NCI-H2107 treated with DMSO at 0.1 percent for 48 hours (cell line): Measurements from ENCODE around the gene SGCE.

ENCODE experiments used
- DNase-seq: peaks from one replicate; lab custom pipeline; 2025; ENCODE audit not compliant: unreplicated experiment; lab: John Stamatoyannopoulos, UW

The SGCE gene

DNA sequence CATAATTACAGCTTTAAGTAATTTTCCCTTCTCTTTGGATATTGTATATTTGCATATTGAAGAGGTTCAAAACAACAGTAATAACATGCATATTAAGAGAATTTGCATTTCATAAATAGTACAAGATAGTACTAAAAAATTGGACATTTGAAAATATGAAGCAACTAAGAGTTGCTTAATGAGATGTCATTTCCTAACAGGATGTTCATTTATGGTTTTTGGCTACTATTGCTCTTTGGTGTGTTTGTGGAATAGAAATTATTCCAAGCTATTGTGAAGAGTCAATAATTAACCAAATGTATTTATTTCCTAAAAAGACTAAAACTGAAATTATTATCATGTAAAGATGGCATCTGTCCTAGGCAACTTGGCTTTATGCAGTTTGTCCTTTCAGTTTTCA is 4.1 kb upstream of the SGCE start:
- DNase-seq: no peak

DNA sequence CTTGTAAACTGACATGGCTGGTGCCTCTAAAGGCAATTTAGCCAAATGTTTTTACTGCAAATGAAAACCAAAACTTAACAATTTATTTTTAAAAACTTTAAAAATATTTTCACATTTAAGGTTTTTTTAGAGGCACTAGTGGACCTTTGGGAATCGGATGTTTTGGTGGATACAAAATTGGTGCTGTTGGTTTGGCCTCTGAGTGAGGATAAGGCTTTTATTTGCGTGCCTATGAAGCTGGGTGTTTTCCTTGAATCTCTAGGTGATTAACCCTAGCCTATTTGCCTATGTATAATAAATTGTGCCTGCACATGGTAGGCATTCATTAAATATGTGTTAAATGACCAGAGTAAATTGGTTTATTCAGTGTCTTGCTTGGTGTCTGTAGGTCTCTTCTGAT is 2.9 kb upstream of the SGCE start:
- DNase-seq: peak; percentile 62

DNA sequence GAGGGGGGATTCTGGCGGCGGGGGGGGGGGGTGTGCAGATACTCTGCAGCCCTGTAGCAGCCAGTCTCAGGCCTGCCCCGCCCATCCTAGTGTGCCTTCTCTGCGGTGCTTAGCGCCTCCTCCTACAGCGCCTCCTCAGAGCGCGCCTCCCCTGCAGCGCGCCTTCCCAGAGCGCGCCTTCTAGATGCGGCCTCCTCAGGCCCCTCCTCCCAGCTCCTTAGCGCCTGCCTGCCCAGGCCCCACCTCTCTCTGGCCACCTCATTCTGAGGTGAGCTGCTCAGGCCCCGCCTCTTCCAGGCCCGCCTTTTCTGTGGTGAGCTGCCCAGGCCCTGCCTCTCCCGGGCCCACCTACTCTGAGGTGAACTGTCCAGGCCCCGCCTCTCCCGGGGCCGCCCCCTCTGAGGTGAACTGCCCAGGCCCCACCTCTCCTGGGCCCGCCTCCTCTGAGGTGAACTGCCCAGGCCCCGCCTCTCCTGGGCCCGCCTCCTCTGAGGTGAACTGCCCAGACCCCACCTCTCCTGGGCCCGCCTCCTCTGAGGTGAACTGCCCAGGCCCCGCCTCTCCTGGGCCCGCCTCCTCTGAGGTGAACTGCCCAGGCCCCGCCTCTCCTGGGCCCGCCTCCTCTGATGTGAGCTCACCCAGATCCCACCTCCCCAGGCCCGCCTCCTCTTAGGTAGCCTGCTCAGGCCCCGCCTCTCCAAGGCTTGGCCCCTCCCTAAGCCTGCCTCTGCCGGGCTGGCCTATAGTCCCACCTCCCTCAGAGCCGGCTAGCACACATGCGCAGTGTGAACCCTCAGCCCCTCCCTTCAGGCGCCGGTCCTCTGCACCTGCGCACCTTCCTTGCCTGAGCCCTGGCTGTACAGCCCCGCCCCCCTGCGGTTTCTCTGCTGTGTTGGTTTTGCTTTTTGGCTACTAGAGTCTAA is 2.1 kb upstream of the SGCE start:
- peak; percentile 94 for DNase-seq

DNA sequence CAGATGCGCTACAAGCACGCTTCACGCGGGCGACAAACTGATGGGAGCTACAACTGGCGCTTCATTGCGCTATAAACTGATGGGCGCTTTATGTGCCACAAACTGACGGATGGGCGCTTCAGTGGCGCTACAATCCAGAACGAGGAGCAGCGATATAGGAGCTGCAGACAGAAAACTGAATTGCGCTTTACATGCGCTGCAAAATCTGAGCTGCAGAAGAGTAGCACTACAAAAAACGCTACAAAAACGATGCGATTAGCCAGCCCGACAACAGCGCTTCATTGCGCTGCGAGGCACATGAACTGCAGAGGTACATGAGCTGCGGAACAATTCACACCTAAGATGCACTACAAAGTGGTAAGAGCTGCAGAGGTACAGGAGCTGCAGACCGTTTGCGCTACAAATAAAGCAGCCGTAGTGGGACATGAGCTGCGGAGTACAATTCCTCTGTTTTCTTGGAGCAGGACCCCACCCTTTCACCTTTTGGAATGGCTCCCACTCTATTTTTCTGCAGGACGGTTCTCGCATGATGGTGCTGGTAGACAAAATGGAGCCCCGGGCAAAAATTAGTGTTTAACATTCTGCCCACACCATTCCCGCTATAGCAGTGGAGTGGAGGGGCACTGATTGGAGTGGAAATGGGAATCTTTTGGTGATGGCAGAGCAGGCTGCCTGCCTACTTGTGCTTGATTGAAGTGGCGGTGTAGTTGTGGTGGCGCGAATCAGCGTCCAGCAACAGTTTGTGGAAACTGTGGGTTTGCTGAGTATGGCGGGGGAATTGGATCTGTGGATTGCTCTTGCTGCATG is 1.2 kb upstream of the SGCE start:
- peak; percentile 94 for DNase-seq

DNA sequence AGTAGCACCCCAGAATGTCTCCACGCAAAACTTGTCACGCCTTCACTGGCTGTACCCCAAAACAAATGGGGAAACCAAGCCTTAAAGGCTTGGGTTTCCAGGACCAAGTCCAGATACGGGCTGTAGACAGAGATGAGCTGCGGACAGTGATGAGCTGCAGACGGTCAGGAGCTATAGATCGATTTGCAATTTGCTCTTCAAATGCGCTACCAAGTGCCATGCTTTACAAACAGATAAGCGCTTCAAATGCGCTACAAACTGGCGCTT is 658 bp upstream of the SGCE start:
- no peak for DNase-seq

DNA sequence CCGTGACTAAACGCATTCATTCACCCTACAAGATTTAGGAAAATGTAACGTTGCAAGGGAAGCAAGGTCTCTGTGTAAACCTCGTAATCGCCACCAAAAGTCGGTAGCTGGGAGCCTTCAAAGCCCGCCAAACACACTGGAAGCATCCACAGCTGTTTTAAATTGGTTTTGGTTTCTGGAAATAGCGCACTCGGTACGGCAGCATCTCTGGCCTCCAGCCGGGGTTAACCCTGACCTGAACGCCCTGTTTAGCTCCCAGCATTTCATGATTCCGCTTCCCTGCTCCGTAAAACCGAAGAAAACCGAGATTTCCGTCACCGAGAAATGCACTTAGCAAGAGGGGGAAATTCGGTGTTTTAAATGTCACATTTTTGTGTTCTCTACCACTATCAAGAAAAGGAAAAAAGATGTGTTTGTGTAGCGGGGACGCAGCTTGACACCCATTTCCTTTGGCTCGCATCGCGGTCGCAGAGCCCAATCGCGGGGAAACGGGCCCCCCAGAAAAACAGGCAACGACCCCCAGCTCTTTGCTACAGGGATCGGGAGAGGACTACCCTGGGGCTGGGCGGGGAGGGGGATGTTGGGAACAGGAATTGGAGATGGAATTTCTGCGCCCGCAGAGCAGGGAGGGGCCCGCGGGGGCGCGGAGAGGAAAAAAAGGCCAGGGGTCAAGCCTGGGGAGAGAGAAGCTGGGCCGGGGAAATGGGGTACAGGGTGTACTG is 646 bp downstream of the SGCE start:
- peak; percentile 73 for DNase-seq

DNA sequence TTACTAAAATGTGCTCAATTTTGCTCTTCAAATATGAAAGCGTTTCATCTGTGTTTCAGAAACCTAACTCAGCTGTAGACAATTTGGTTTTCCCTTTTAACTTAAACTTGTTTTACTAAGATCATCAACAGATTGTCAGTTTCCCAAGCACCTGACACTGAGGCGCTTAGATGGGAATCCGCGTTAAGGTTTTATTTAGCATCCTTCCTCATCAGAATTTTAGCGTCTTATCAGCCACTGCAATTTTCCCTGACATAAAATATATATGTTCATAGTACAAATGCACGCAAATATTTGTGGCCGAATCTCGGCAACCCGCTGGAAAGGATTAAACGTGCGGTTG is 1.2 kb downstream of the SGCE start:
- DNase-seq: no peak

DNA sequence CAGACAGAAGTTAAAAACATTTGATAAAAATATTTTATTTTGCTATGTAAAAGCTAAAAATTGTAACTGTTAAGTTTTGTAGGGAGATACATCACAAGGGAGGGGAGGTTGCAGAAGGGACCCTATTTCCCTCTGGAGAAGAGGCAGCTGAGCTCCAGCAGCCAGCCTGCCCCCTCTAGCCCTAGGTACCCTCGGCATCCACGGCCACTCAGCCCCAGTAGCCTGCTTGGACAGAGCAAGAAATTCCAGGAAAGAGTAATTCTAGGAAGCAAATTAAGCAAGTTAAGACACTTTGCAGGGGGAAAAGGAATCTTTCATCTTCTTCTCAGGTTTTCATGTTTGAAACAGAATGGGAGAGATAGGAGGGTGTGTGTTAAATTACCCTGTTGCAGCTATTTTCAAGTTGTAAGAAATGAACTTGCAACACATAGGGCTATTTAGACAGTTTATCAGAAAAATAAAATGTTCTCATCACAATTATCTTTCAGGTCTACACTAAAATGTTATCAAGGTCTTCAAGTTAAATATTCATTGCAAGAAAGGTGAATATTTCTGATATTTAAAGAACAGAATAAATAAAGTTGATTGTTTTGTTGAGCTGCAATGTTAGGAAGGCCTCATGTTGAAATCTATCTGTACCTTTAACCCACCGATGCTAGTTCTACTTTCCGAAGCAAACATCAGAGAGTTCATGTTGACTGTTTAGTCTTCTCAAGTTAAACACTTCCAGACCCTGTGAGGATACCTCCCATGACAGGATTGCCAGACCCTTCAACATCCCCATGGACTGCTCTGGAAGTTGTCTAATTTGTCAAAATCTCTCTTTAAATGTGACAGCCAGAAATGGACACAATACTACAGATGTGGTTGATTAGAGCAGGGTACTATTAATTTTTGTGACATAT is 5.5 kb downstream of the SGCE start:
- no peak for DNase-seq

DNA sequence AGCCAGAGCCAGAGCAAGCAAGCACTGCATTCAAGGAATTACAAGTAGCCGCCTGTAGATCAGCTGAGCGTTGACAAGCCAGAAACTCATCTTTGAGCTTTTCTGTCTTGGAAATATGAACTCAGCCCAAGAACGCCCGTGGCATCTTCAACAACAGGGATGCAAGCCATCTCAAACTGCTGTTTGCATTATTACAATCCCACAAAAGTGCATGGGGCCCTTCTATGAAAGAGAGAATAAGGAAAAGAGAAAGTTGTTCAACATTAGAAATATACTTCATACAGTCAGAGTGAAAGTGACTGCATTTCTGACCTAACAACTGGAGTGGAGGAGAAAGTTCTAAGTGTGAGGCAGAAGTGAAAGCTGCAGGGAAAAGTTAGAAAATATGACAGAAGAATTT is 6.5 kb downstream of the SGCE start:
- DNase-seq: no peak

DNA sequence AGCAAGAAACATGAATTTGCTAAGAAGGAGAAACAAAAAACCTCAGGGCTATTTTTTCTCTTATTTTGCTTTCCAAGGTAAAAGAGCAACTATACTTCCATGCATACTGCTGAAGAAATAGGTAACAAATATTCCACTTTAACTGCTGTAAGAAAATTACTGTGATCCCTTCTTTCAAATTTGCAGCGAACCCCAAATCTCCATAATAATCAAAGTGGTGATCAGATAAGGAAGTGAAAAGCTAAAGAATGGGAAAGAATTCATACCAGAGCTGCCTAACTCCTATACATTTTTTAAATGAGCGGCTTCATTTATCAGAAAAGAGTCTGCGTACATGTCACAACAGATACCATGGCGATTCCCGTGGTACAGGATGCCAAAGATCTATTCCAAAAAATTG is 7.2 kb downstream of the SGCE start:
- no peak for DNase-seq

DNA sequence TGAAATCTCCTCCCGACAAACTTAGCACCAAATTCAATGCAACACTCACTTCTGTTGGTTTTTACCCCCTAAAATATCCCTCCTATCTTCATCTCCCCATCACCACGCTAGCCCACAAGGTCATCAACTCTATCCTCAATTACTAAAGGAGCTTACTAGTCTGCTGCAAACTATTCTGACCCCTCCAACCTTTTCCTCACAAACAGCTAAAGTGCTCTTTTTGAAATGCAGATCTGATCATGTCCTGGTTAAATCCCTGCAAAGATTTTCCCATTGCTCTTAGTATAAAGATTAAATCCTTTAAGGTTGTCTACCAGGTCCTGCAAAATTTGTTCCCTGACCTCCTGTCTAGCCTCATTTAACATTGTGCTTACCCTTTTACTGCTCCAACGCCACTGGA is 8.6 kb downstream of the SGCE start:
- DNase-seq: no peak

DNA sequence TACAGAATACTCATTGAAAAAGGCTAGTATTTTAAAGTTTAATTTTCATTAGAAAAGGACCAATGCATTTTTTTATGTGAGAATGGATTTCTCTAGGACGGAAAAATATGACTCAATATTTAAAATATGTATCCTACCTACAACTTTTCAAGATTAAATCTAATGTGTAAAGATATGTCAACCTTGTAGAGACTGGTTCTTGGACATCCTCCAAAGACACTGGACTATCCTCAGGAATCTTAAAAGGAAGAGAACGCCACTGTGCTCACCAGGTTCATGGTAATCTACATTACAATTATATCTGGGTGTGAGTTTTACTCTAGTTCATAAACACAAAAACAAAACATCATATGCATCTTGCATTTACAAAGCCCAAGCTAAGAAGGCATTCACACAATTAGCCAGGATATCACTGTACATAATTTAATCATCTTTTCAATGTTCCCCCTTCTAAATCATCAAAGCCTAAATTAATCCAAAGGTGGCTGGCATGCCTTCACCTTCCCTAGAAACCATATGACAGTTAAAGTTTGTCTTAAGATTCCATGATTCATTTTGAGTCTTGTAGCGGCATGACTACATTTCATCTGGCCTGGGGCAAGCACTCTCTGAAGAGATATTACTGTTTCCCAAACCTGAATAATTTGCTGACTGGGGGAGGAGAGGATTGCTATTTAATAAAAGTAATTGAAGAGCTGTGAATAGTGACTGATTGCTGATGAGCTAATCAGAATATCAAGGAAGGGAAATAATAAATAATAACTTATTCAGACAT is 12.0 kb downstream of the SGCE start:
- DNase-seq: no peak

DNA sequence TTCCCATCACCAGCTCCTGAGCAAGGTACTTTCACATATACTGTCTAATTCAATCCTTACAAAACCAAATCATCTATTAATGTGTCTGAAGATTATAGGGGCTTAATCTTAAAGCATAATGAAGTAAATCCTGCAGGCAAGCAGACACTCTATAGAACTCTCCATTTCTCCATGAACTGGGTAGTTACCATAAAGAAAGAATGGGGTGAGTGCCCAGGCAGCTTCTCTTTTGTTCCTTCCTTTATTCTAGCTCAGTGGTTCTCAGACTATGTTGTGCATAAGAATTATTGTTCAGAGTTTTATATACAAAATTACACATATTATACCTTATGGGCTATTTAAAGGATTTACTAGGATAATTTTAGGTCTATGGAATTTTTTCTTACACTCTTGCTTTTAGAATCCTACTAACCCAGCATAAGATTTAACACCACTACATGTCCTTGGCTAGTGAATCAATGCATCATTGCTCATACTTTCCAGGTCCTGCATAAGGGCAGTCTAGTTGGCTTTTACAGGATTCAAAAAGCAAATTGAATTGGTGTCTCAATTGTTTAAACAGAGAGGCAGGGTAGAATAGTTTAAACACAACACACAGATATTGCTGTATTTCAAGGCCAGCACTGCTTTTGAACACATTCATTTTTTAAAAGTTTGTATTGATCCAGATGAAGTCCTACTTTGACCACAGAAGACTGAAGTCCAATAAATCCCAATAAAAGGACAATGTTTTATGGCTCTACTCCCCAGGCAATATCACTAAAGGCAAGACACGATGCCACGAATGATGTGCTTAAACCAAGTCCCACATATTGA is 12.9 kb downstream of the SGCE start:
- DNase-seq: no peak

DNA sequence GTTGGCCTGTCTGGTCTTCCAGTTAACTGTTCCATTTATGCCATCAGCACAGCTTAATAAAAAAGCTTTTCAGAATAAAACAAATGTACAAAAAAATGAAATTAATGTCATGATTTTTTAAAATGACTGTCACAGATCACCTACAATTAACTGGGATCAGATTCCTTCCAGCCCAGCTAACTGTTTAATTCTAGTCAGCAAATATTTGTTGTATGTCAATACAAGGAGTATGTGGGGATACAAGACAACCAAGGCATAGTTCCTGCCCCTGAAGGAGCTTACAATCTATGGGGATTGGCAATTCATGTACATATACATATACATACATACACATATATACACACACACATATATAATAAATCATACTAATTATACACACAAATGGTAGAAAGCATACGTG is 16.5 kb downstream of the SGCE start:
- no peak for DNase-seq

DNA sequence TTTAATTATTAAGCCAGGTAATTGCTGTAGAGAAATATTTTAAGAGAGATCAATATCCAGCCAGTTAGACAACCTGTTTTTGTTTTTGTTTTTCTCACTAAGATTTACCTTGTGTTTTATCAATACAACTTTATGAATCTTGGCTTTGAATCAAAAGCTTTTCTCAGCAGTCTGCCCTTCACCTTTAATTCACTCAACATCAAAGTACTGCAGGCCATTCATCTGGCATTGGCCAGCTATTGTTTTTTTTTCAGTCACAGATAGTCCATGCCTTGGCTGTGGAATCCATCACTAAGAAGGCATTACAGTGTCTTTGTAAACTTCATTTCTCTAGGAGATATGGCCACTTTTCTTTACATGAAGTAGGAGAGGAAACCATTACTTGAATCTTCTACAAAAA is 20.2 kb downstream of the SGCE start:
- DNase-seq: no peak

DNA sequence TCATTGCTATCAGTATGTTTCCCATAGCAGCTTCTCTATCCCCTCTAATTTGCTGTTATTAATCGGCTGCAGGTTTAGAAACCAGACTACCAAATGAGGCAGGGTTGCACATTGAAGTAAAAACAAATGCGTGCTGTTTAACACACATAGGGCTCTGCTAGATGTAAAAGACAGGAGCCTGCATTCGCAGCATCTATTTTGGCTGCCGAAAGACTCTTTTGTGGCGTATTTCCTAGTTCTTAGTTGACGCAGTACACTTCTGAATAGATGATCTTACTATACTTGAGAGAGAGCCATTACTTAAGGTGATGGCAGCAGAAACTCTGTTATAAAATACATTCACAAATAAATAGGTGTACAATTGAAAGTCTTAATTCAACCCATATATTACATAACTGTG is 21.4 kb downstream of the SGCE start:
- no peak for DNase-seq

DNA sequence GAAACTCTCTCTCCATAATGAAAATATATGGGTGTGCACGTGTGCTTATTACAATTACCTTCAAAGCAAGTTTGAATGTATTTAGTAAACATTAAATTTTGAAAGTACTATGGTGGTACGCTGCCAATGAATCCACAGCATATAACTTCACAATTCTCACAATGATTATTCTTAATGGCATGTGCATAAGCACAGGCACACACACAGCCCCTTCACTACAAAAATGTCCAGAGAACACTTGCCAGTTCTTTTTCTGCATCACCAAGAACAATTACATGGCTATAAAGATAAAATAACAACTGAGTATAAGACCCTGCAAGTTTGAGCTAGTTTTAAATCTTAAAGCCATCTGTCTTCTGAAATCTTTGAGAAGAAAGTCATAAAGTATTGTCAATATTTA is 22.2 kb downstream of the SGCE start:
- DNase-seq: no peak

DNA sequence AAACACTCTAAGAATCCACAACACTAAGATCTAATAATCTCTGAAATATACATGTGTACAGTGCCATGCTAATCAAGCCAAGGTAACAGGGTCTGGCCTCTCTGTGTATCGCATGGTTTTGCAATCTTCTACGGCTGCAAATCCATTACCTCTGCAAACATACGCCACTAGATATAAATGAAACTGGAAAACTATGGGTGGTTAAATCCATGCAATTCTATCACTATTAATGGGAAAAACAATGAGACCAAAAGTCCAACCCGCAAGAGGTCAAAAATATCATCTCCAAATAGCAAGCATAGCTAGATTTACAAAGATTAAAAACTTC is 23.0 kb downstream of the SGCE start:
- peak; percentile 77 for DNase-seq

DNA sequence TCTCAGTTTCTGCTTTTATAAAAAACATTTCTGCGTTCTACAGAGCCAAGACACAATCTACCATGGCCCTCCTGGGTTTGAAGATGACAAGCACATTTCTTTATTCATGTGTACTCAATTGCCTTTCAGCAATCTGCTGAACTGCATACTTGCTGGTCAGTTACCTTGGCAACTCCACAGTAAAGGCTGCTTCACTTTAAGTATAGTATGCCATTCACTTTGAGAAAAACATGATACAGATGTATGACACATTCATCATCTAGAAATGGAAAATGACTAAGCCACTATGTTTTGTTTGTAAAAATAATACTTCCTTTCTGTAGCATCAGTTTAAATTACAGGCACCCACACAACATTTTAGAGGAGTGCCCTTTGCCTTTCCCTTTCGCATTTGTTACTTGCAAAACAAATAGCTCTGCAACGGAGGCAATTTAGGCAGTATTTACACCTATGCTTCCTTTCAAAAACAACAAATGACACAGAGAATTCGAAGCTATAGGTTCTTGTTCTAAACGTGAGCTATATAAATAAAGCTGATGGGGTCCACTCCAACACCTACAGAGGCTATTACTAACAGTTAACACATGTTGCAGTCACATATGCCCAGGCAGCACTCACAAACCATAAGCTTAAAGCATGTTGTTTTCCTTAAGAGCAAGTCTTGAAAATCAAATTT is 23.5 kb downstream of the SGCE start:
- peak; percentile 80 for DNase-seq
